ENCODE data around the gene CNN3. TPM values are rescaled to one million over a fixed set of nuclear protein-coding genes. Genes with fewer than 3 reads are reported as not detected.

The CNN3 gene
- total RNA-seq, 2 experiments from 2014 or later: 10.0 to 10.6 TPM

DNA sequence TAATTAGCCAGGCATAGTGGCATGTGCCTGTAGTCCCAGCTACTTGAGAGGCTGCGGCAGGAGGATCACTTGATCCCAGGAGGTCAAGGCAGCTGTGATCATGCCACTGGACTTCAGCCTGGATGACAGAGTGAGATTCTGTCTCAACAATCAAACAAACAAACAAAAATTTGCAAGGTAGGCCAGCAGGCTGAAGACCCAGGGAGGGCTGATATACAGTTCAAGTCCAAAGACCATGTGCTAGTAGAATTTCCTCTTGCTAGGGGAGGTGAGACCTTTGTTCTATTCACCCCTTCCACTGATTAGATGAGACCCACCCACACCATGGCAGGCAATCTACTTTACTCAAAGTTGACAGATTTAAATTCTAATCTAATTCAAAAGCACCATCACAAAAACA lies 31.2 kb upstream of the CNN3 start:
- Mint-ChIP-seq H3K4me1 (ENCODE audit: low read depth) (peaks cover 8% of the 10 kb centered on the region), H3K27me3 (ENCODE audit: low read depth) (no peaks in the 10 kb centered on the region), H3K4me3 (no peak overlapping the region), H3K36me3 (ENCODE audit: low read depth) (no peaks in the 10 kb centered on the region), H3K9me3 (no peaks in the 10 kb centered on the region), H3K27ac (no peak overlapping the region)
- CTCF ChIA-PET: no interaction called here
- no peak for DNase-seq
- intact Hi-C loops (cut with micrococcal nuclease): no loop called here

GRCh38 chr1:94955767-94956632 lies 29.1 kb upstream of the CNN3 start:
- H3K9me3 Mint-ChIP-seq: no peaks in the 10 kb centered on the region
- no peak for DNase-seq

GRCh38 chr1:94954263-94955220 lies 27.6 kb upstream of the CNN3 start:
- H3K27ac Mint-ChIP-seq: no peak overlapping the region
- no peaks in the 10 kb centered on the region for H3K9me3 Mint-ChIP-seq
- intact Hi-C loops (cut with micrococcal nuclease): no loop called here
- H3K4me3 Mint-ChIP-seq: no peak overlapping the region
- CTCF ChIA-PET: no interaction called here
- no peaks in the 10 kb centered on the region for H3K36me3 Mint-ChIP-seq (ENCODE audit: low read depth)
- H3K27me3 Mint-ChIP-seq (ENCODE audit: low read depth): no peaks in the 10 kb centered on the region
- DNase-seq: no peak
- no peaks in the 10 kb centered on the region for H3K4me1 Mint-ChIP-seq (ENCODE audit: low read depth)

More at GRCh38 chr1:94955767-94956632, 29.1 kb upstream of the CNN3 start:
- no peak overlapping the region for H3K4me3 Mint-ChIP-seq
- CTCF ChIA-PET: no interaction called here
- H3K27me3 Mint-ChIP-seq (ENCODE audit: low read depth): no peaks in the 10 kb centered on the region
- intact Hi-C loops (cut with micrococcal nuclease): no loop called here
- no peaks in the 10 kb centered on the region for H3K4me1 Mint-ChIP-seq (ENCODE audit: low read depth)
- no peaks in the 10 kb centered on the region for H3K36me3 Mint-ChIP-seq (ENCODE audit: low read depth)
- no peak overlapping the region for H3K27ac Mint-ChIP-seq

DNA sequence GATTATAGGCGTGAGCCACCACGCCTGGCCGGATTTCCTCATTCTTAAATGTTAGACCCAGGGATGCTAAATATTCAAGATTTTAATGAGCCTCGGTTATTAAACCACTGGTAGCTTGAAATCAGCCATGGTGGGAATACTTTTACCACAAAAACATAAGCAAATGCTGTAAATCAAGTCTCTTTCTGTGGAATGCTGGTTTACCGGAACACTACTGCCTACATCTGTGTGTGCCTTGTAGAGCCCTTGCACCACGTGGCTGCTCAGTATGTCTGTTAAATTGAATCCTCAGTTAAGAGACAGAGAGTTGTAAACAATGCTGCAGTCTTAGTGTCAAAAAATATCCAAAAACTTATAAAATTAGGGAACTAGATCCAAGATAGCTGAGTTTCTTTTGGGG lies 26.8 kb upstream of the CNN3 start:
- Mint-ChIP-seq H3K27me3 (ENCODE audit: low read depth) (no peaks in the 10 kb centered on the region), H3K9me3 (no peaks in the 10 kb centered on the region), H3K36me3 (ENCODE audit: low read depth) (no peaks in the 10 kb centered on the region), H3K27ac (no peak overlapping the region), H3K4me3 (no peak overlapping the region), H3K4me1 (ENCODE audit: low read depth) (no peaks in the 10 kb centered on the region)
- DNase-seq: no peak
- intact Hi-C loops (cut with micrococcal nuclease): no loop called here
- CTCF ChIA-PET: no interaction called here

- Mint-ChIP-seq H3K4me1 (ENCODE audit: low read depth) (no peaks in the 10 kb centered on the region), H3K27me3 (ENCODE audit: low read depth) (no peaks in the 10 kb centered on the region), H3K36me3 (ENCODE audit: low read depth) (no peaks in the 10 kb centered on the region), H3K27ac (no peak overlapping the region), H3K9me3 (no peaks in the 10 kb centered on the region), H3K4me3 (no peak overlapping the region)
- intact Hi-C loops (cut with micrococcal nuclease): no loop called here
- DNase-seq: no peak
- CTCF ChIA-PET: no interaction called here
Measured at GRCh38 chr1:94953107-94953506, 26.2 kb upstream of the CNN3 start.

- intact Hi-C loops (cut with micrococcal nuclease): no loop called here
- Mint-ChIP-seq H3K27me3 (ENCODE audit: low read depth) (no peaks in the 10 kb centered on the region), H3K27ac (no peak overlapping the region), H3K4me1 (ENCODE audit: low read depth) (no peaks in the 10 kb centered on the region), H3K9me3 (no peaks in the 10 kb centered on the region), H3K36me3 (ENCODE audit: low read depth) (no peaks in the 10 kb centered on the region), H3K4me3 (no peak overlapping the region)
- DNase-seq: no peak
- CTCF ChIA-PET: no interaction called here
Measured at GRCh38 chr1:94952539-94952938, 25.6 kb upstream of the CNN3 start.

DNA sequence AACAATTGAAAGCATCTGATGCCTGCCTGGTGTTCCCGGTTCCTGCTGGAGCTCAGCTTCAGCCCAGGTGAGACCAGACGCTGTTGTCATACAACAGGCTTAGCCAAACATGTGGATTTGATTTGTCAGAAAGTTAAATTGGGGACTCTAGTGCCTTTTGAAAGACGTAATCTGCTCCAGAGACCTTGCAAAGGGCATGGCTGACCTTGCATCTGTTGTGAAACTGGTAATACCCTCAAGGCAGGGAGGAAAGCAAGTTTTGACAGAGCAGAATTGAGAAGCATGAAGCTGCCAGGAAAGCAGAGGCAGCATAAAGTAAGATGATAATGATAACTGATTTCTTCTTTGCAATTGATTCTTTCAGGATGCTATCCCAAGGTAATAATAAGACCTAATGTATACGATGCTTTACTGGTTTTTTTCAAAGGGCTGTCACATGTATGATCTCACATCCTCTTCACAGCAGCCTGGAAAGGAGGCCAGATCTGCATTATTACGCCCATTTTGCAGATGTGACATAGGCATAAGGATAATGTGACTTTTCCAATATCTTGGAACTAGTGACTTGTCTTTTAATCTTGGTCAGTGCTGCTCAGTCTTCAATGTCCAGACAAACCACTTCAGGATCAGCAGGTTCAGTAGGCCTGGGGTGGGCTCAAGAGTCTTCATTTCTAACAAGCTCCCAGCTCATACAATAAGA lies 24.7 kb upstream of the CNN3 start:
- no peak for DNase-seq
- Mint-ChIP-seq H3K4me1 (ENCODE audit: low read depth) (no peaks in the 10 kb centered on the region), H3K27ac (no peak overlapping the region), H3K36me3 (ENCODE audit: low read depth) (no peaks in the 10 kb centered on the region), H3K27me3 (ENCODE audit: low read depth) (no peaks in the 10 kb centered on the region), H3K4me3 (no peak overlapping the region), H3K9me3 (no peaks in the 10 kb centered on the region)
- intact Hi-C loops (cut with micrococcal nuclease): no loop called here
- CTCF ChIA-PET: no interaction called here

DNA sequence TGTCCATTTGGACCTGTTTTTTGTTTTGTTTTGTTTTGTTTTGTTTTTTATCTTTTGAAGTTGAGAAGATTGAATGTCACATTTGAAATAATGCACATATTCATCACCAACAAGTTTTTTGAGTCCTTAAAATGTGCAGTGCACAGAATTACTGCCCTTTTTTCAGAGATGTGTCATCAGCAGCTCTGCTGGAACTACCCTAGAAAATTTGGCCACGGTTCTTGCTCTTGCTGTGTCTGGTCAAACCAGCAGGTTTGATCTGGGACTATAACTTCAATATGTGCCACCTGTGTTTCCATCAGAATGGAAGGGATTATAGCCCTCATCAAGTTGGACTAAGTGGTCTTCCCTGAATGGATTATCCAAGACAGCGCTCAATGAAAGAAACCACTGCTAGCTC lies 24.1 kb upstream of the CNN3 start:
- intact Hi-C loops (cut with micrococcal nuclease): no loop called here
- no peaks in the 10 kb centered on the region for H3K9me3 Mint-ChIP-seq
- H3K27ac Mint-ChIP-seq: no peak overlapping the region
- H3K4me3 Mint-ChIP-seq: no peak overlapping the region
- no peaks in the 10 kb centered on the region for H3K27me3 Mint-ChIP-seq (ENCODE audit: low read depth)
- CTCF ChIA-PET: no interaction called here
- no peak for DNase-seq
- no peaks in the 10 kb centered on the region for H3K4me1 Mint-ChIP-seq (ENCODE audit: low read depth)
- no peaks in the 10 kb centered on the region for H3K36me3 Mint-ChIP-seq (ENCODE audit: low read depth)

DNA sequence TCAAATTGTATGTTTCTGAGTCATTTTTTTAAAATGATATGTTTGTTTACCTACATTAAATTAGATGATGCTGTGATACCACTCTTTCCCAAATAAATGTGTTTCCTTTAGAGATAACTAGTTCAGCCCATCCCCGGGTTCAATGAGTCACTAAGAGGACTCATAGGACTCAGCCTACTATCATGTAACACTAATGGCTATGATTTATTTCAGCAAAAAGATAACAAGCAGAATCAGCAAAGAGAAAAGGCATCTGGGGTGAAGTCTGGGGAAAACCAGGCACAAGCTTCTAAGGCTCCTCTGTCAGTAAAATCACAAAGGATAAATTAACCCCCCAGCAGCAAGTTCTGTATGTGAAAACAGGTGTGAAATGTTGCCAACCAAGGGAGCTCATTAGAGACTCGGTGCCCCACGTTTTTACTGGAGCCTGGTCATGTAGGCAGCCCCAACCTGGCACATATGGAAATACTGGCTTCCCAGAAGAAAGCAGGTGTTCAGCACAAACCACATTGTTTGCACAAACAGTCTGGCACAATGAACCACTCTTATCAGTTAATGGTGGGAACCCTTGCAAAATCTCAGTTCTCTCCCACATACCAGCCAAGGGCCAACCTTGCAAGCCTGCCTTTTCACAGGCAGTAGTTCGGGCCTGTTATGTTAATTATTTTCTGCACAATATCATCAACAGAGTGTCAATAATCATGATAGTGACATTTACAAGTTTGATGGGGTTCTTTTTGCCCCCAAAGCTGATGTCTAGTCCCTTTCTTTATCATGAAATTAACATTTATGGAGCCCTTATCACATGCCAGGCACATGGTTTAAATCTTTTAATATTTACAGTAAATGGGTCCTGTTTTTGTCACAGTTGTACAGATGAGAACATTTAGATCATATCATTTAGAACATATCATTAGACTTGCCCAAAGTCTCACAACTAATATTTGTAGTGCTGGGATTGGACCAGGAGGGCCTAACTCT lies 23.1 kb upstream of the CNN3 start:
- H3K36me3 Mint-ChIP-seq (ENCODE audit: low read depth): no peaks in the 10 kb centered on the region
- H3K4me1 Mint-ChIP-seq (ENCODE audit: low read depth): no peaks in the 10 kb centered on the region
- no peaks in the 10 kb centered on the region for H3K9me3 Mint-ChIP-seq
- CTCF ChIA-PET: no interaction called here
- no peak overlapping the region for H3K4me3 Mint-ChIP-seq
- H3K27ac Mint-ChIP-seq: no peak overlapping the region
- no peaks in the 10 kb centered on the region for H3K27me3 Mint-ChIP-seq (ENCODE audit: low read depth)
- DNase-seq: no peak
- intact Hi-C loops (cut with micrococcal nuclease): no loop called here

DNA sequence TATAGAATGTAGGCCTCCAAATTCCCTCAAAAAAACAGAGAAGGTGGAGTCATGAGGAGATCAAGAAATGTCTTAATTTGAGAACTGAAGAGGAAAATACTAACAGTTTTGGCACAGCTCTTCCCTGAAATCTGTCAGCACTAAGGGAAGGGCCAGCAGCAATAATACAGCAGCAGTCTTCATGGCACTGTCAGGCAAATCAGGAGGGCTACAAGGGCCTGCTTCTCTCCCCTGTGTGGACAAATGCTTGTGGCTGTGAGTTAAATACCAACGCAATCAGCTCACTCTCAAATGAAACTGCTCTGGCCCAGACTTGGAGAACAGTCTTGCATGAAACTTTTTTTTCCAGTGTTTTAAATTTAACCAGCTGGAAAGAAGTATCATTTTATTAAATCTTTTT lies 20.5 kb upstream of the CNN3 start:
- intact Hi-C loops (cut with micrococcal nuclease): no loop called here
- Mint-ChIP-seq H3K27me3 (ENCODE audit: low read depth) (peaks cover 2% of the 10 kb centered on the region), H3K36me3 (ENCODE audit: low read depth) (peaks cover 2% of the 10 kb centered on the region), H3K9me3 (no peaks in the 10 kb centered on the region), H3K4me3 (no peak overlapping the region), H3K4me1 (ENCODE audit: low read depth) (no peaks in the 10 kb centered on the region), H3K27ac (no peak overlapping the region)
- DNase-seq: no peak
- CTCF ChIA-PET: interaction anchor here (0.5 to 1.1 kb wide), 4 partner anchors 93 to 1688 kb away, joined by 3 read pairs; no protein-coding TSS in a partner anchor

DNA sequence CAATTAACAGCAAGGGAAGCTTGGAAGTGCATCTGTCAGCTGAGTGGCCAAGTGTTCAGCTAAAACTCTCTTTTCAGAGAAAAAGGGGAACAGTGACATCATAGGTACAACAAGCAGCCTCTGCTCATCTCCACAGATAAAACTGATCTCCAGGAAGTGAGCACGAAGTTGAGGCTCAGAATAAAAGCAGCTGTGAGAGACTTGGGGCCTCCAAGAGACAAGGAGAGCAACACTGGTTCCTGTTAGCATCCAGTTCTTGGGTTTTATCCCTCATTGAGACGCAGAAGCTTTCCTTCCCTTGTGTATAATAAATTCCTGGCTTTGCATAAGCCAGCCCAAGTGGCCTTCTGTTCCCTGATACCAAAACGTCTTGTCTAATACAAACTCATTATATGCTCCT lies 20.0 kb upstream of the CNN3 start:
- intact Hi-C loops (cut with micrococcal nuclease): no loop called here
- CTCF ChIA-PET: interaction anchor here (0.5 to 1.1 kb wide), 2 partner anchors 93 to 1517 kb away, joined by 3 read pairs; no protein-coding TSS in a partner anchor

More for the DNA sequence above, 20.0 kb upstream of the CNN3 start:
- H3K27me3 Mint-ChIP-seq (ENCODE audit: low read depth): peaks cover 2% of the 10 kb centered on the region
- H3K36me3 Mint-ChIP-seq (ENCODE audit: low read depth): peaks cover 2% of the 10 kb centered on the region
- no peak for DNase-seq
- H3K27ac Mint-ChIP-seq: no peak overlapping the region
- H3K4me1 Mint-ChIP-seq (ENCODE audit: low read depth): no peaks in the 10 kb centered on the region
- H3K9me3 Mint-ChIP-seq: no peaks in the 10 kb centered on the region
- no peak overlapping the region for H3K4me3 Mint-ChIP-seq

Measured in activated naive CD4-positive, alpha-beta T cell treated with anti-CD3 and anti-CD28 coated beads for 36 hours (primary cell).